ENCODE results near the gene IP6K3.
A peak's percentile ranks its signal among the peaks of the same experiment; 100 is the strongest.

IP6K3 gene

GRCh38 chr6:33702345-33702977 is 44.2 kb downstream of the IP6K3 start:
- DNase-seq = peak; percentile 40 to 54

GRCh38 chr6:33700391-33701050 is 46.2 kb downstream of the IP6K3 start:
- peak; percentile 72 to 77 for DNase-seq

GRCh38 chr6:33699739-33700138 is 47.0 kb downstream of the IP6K3 start:
- DNase-seq = no peak

- DNase-seq = no peak
Measured at GRCh38 chr6:33699131-33699530, 47.6 kb downstream of the IP6K3 start.

GRCh38 chr6:33698494-33698893 is 48.2 kb downstream of the IP6K3 start:
- DNase-seq = no peak

GRCh38 chr6:33697845-33698244 is 48.9 kb downstream of the IP6K3 start:
- DNase-seq = no peak

- DNase-seq = peak; percentile 46 to 57
Measured at GRCh38 chr6:33696548-33697518, 49.9 kb downstream of the IP6K3 start.

GRCh38 chr6:33696076-33696475 is 50.6 kb downstream of the IP6K3 start:
- DNase-seq = no peak

GRCh38 chr6:33695451-33695887 is 51.2 kb downstream of the IP6K3 start:
- DNase-seq = no peak

GRCh38 chr6:33694977-33695376 is 51.7 kb downstream of the IP6K3 start:
- DNase-seq = no peak

GRCh38 chr6:33694401-33694931 is 52.2 kb downstream of the IP6K3 start:
- peak; percentile 40 to 61 for DNase-seq

GRCh38 chr6:33693186-33694105 is 53.3 kb downstream of the IP6K3 start:
- no peak for DNase-seq

- peak; percentile 68 to 71 for DNase-seq
Measured at GRCh38 chr6:33692760-33693158, 53.9 kb downstream of the IP6K3 start.

- no peak for DNase-seq
Measured at GRCh38 chr6:33692078-33692759, 54.5 kb downstream of the IP6K3 start.

GRCh38 chr6:33691456-33692077 is 55.1 kb downstream of the IP6K3 start:
- no peak for DNase-seq

GRCh38 chr6:33690766-33691165 is 55.9 kb downstream of the IP6K3 start:
- no peak for DNase-seq

- DNase-seq = no peak
Measured at GRCh38 chr6:33689879-33690278, 56.8 kb downstream of the IP6K3 start.

- no peak for DNase-seq
Measured at GRCh38 chr6:33689148-33689494, 57.6 kb downstream of the IP6K3 start.

- no peak for DNase-seq
Measured at GRCh38 chr6:33688451-33689147, 58.1 kb downstream of the IP6K3 start.

- DNase-seq = no peak
Measured at GRCh38 chr6:33688006-33688405, 58.7 kb downstream of the IP6K3 start.

All from CD4-positive, alpha-beta T cell treated with Interferon alpha-2 for 1 hour (primary cell).